Smooth muscle cell (in vitro differentiated cells): ENCODE measurements around the gene TBC1D3I. TPM values are rescaled to one million over a fixed set of nuclear protein-coding genes. Genes with fewer than 3 reads are reported as not detected.
"Not testable (repeated sequence)": the region's sequence is repeated elsewhere in the genome, so short reads cannot be mapped to it uniquely, and the experiment has no call there.

ENCODE experiments used
- DNase-seq: peaks from one replicate; lab custom pipeline; 2025; ENCODE audit not compliant: unreplicated experiment; lab: John Stamatoyannopoulos, UW
- H2AFZ ChIP-seq: fragments of 200-600 bp; sonication (generic); 2 replicates; pipeline ENCODE4 v1.6.0; 2016; ENCODE audit warnings: antibody characterized with exemption, low read depth, mild to moderate bottlenecking
- H3F3A ChIP-seq: fragments of 200-600 bp; sonication (generic); 2 replicates; pipeline ENCODE4 v1.6.0; 2017; ENCODE audit warnings: antibody characterized with exemption, low read depth
- H3K27ac ChIP-seq: fragments of 200-600 bp; sonication (generic); 2 replicates; pipeline ENCODE4 v1.5.1; 2016; ENCODE audit warnings: low read depth, mild to moderate bottlenecking
- H3K27me3 ChIP-seq: fragments of 200-600 bp; sonication (generic); 2 replicates; pipeline ENCODE4 v1.6.1; 2016; ENCODE audit warnings: low read depth, mild to moderate bottlenecking
- H3K36me3 ChIP-seq: fragments of 200-600 bp; sonication (generic); 2 replicates; pipeline ENCODE4 v1.5.1; 2016; ENCODE audit warnings: low read depth
- H3K4me1 ChIP-seq: fragments of 200-600 bp; sonication (generic); 2 replicates; pipeline ENCODE4 v1.5.1; 2016; ENCODE audit warnings: low read depth
- H3K4me2 ChIP-seq: fragments of 200-600 bp; sonication (generic); 2 replicates; pipeline ENCODE4 v1.6.0; 2016; ENCODE audit warnings: mild to moderate bottlenecking
- H3K4me3 ChIP-seq: fragments of 200-600 bp; sonication (generic); 2 replicates; pipeline ENCODE4 v1.5.1; 2016; ENCODE audit warnings: mild to moderate bottlenecking
- H3K79me2 ChIP-seq: fragments of 200-600 bp; sonication (generic); 2 replicates; pipeline ENCODE4 v1.6.0; 2016; ENCODE audit warnings: low read depth, mild to moderate bottlenecking
- H3K9ac ChIP-seq: fragments of 200-600 bp; sonication (generic); 2 replicates; pipeline ENCODE4 v1.6.0; 2016; ENCODE audit warnings: low read depth
- H3K9me3 ChIP-seq: fragments of 200-600 bp; sonication (generic); replicated peaks from 2 replicates; pipeline ENCODE4 v1.5.1; 2016; ENCODE audit warnings: low read depth
- H4K20me1 ChIP-seq: fragments of 200-600 bp; sonication (generic); 2 replicates; pipeline ENCODE4 v1.6.0; 2016; ENCODE audit warnings: low read depth
- WGBS: methylation state at CpG from one replicate; pipeline ENCODE4 v1.1.7; 2016; ENCODE audit warnings: low lambda C conversion rate; 5-methylcytosine and 5-hydroxymethylcytosine counted together
- polyA plus RNA-seq: library from polyadenylated mRNA; unstranded; fragments of >200 nt; fragmentation: Nextera tagmentation; extraction: Ambion mirVana; gene quantifications from 2 replicates; pipeline ENCODE4 v1.2.1, GENCODE V29; 2016
- total RNA-seq: library from RNA; depleted of rRNA; stranded (reverse); fragments of >200 nt; gene quantifications from 2 replicates; pipeline ENCODE4 v1.2.3, GENCODE V29; 2014

TBC1D3I gene
- total RNA-seq (0.18 TPM in 1 of 2 replicates, not detected in the other), polyA plus RNA-seq (0.11 TPM in 1 of 2 replicates, not detected in the other)

DNA sequence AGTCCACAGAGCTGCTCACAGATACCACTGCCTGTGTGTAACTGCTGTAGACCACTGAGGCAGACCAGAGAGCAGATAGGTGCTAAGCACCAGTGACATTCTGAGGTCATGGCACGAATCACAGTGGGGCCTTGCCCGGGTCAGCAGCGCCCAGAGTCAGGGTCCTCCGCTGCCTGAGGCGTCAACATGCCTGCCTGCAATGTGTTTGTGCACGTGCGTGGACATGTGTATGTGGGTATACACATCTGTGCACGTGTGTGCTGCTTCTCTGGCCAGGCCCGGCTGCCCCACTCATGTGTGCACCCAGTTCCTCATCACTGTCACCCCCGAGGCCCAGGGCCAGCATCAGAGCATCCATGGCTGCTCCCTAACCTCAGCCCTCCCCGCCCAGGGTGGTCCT, at the start of gene TBC1D3I:
Gene TBC1D3I (minus strand): TSS at position 101 of the 400 bp plus-strand sequence. CDS start 1,585 bp downstream, outside the sequence.
- not testable (repeated sequence) for H3K4me1 ChIP-seq, DNase-seq, H2AFZ ChIP-seq, H3K9ac ChIP-seq, H3K36me3 ChIP-seq, H3F3A ChIP-seq, H3K4me2 ChIP-seq, H3K27me3 ChIP-seq, H3K27ac ChIP-seq, H3K4me3 ChIP-seq, H3K79me2 ChIP-seq, H3K9me3 ChIP-seq, H4K20me1 ChIP-seq
- no CpG with 5 or more reads among the region's 11 CpGs for WGBS

- H3K4me2 ChIP-seq, H2AFZ ChIP-seq, H3K9ac ChIP-seq, H4K20me1 ChIP-seq, H3K9me3 ChIP-seq, H3K79me2 ChIP-seq, H3K36me3 ChIP-seq, H3K27ac ChIP-seq, H3K4me3 ChIP-seq, H3F3A ChIP-seq, H3K4me1 ChIP-seq, DNase-seq, H3K27me3 ChIP-seq: not testable (repeated sequence)
- WGBS: no CpG with 5 or more reads among the region's 1 CpG
Observed at GRCh38 chr17:36295161-36295560, 30.8 kb upstream of the TBC1D3I start.

- not testable (repeated sequence) for H2AFZ ChIP-seq, DNase-seq, H3K4me3 ChIP-seq, H3F3A ChIP-seq, H3K9me3 ChIP-seq, H3K79me2 ChIP-seq, H4K20me1 ChIP-seq, H3K4me2 ChIP-seq, H3K4me1 ChIP-seq, H3K9ac ChIP-seq, H3K27me3 ChIP-seq, H3K27ac ChIP-seq, H3K36me3 ChIP-seq
- 69% methylated on average over 1 of the region's 2 CpGs for WGBS
Observed at GRCh38 chr17:36289965-36290612, 25.7 kb upstream of the TBC1D3I start.

GRCh38 chr17:36284219-36284618, 19.8 kb upstream of the TBC1D3I start:
- WGBS: 100% methylated on average over 3 of the region's 5 CpGs
- H2AFZ ChIP-seq, H4K20me1 ChIP-seq, H3K27ac ChIP-seq, H3K79me2 ChIP-seq, H3F3A ChIP-seq, H3K9me3 ChIP-seq, H3K4me3 ChIP-seq, H3K36me3 ChIP-seq, H3K4me1 ChIP-seq, H3K27me3 ChIP-seq, H3K4me2 ChIP-seq, H3K9ac ChIP-seq, DNase-seq: not testable (repeated sequence)

DNA sequence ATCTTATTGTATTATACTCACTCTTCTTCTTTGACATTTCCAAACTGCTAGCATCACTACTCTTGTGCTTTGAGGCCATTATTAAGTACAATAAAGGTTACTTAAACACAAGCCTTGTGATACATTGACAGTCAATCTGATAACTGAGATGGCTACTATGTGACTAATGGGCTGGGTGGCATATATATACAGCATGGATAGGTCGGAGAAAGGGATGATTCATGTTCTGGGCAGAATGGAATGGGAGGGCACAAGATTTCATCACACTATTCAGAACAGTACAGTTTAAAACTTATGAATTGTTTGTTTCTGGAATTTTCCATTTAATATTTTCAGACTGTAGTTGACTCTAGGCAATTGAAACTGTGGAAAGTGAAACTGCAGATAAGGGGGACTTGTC, 18.9 kb upstream of the TBC1D3I start:
- not testable (repeated sequence) for H4K20me1 ChIP-seq, H3K27me3 ChIP-seq, H3K9me3 ChIP-seq, H3K9ac ChIP-seq, H3K4me2 ChIP-seq, H3F3A ChIP-seq, H3K4me3 ChIP-seq, H3K79me2 ChIP-seq, H3K36me3 ChIP-seq, H3K4me1 ChIP-seq, H3K27ac ChIP-seq, DNase-seq, H2AFZ ChIP-seq
- no CpG with 5 or more reads among the region's 1 CpG for WGBS

- not testable (repeated sequence) for H3K9me3 ChIP-seq, H3K79me2 ChIP-seq, H3K36me3 ChIP-seq, H3K27me3 ChIP-seq, H3K27ac ChIP-seq, H3K4me2 ChIP-seq, H3F3A ChIP-seq, DNase-seq, H3K4me1 ChIP-seq, H3K4me3 ChIP-seq, H2AFZ ChIP-seq, H3K9ac ChIP-seq, H4K20me1 ChIP-seq
- 91% methylated on average over 4 of the region's 4 CpGs for WGBS
Observed at GRCh38 chr17:36242046-36242445, 22.3 kb downstream of the TBC1D3I start.
